ENCODE results near the gene SACM1L. TPM values are rescaled to one million over a fixed set of nuclear protein-coding genes. Genes with fewer than 3 reads are reported as not detected.

Gene SACM1L
- total and polyA plus RNA-seq, 2 of the 13 experiments (the other 11 are each of a cell fraction or from before 2014, with no cell fraction given) = 15.1 to 27.8 TPM

DNA sequence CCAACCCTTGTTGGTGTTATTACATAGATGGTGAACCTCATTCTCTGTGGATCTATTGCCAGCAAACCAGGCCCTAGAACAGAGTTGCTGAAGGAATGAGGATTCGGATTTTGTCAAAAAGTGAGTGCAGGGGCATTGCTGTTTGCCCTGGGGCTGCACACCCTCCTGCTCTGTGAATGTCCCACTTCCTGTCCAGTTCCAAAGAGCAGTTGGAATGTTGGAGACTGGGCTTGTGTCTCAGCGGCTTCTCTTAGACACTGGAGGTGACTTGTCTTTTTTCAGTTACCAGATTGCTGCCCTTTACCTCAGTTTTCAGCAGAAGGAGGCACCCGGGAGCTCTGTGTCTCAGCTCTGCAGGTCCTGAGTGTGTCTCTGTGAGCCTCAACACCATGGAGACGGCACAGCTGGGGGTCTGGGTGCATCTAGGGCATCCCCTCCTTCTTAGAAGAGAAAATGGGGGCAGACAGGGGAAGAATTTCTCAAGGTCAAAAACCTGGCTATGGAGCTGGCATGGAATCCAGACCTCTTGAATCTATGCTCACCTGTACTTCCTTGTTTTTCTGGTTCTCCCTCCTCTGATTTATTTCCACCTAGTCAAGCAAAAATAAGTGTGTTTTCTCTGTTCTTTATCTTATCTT, 48.4 kb upstream of the SACM1L start (continued):
- no peak for TF ChIP-seq ZSCAN29 (CRISPR knock-in tag; conservative IDR thresholded peaks at IDR 0.05)
- TF ChIP-seq ZBTB20 (CRISPR knock-in tag; IDR thresholded peaks at IDR 0.05; ENCODE audit: borderline replicate concordance, low read depth) = no peak
- no peak for TF ChIP-seq ZFP90 (CRISPR knock-in tag; IDR thresholded peaks at IDR 0.05; ENCODE audit: borderline replicate concordance)
- no peak for TF ChIP-seq ZNF441 (CRISPR knock-in tag; IDR thresholded peaks at IDR 0.05; ENCODE audit: borderline replicate concordance)

GRCh38 chr3:45641756-45642155, 47.4 kb upstream of the SACM1L start:
- H3K27me3 ChIP-seq (ENCODE audit: control insufficient read depth in 1 of 2, insufficient read depth in 2 of 2, low read length in 2 of 2) = no peaks in the 10 kb centered on the region
- H3K27ac ChIP-seq (ENCODE audit: extremely low read length, insufficient read depth, low read length) = no peak overlapping the region
- H3K9me3 ChIP-seq (ENCODE audit: low read length) = no peaks in the 10 kb centered on the region
- H2AFZ ChIP-seq (ENCODE audit: low read length) = no peak overlapping the region
- intact Hi-C loops (cut with micrococcal nuclease; ENCODE audit: unreplicated experiment) (loop anchor here (1.0 kb wide), 1 partner anchor 46 kb away; no protein-coding TSS in a partner anchor), in situ Hi-C loops (cut with HindIII; ENCODE audit: extremely low pct_ligation_motif_present, low pct_unique_long_range_greater_than_20kb) (no loop called here)
- DNase-seq (ENCODE audit: low spot score) = no peak
- H4K20me1 ChIP-seq (ENCODE audit: insufficient read depth, low read length) = no peaks in the 10 kb centered on the region
- POLR2A ChIA-PET = interaction anchor here (0.8 kb wide), 1 partner anchor 46 kb away, joined by 3 read pairs; no protein-coding TSS in a partner anchor
- no peak for ATAC-seq
- WGBS (ENCODE audit: low lambda C conversion rate) = 94% methylated on average over 1 of the region's 2 CpGs
- H3K9ac ChIP-seq (ENCODE audit: insufficient read depth, low read depth, low read length) = no peak overlapping the region
- no peak overlapping the region for H3K4me2 ChIP-seq (ENCODE audit: low read depth, low read length)
- BruUV-seq (replicated peaks) = no TSS peak
- CTCF ChIA-PET (ENCODE audit: low intra/inter-chr PET ratio, low total read pairs) = no interaction called here
- H3K4me1 ChIP-seq (ENCODE audit: insufficient read depth, low read length) = peaks cover 93% of the 10 kb centered on the region
- FAIRE-seq = no peak
- H3K4me3 ChIP-seq (replicated peaks in 1 of 3; ENCODE audit: insufficient read depth in 1 of 3, low read depth in 2 of 3, low read length in 3 of 3) = no peak overlapping the region
- peaks cover 32% of the 10 kb centered on the region for H3K79me2 ChIP-seq (ENCODE audit: insufficient read depth, low read length)
- peaks cover 2 to 9% of the 10 kb centered on the region in 2 experiments; a peak in 2 of 5 replicates for H3K36me3 ChIP-seq (replicated peaks in 1 of 2; ENCODE audit: control insufficient read depth in 1 of 2, insufficient read depth in 2 of 2, low read length in 2 of 2)
- no peak for TF ChIP-seq ZBTB40 (IDR thresholded peaks at IDR 0.05)
- no peak for TF ChIP-seq ZBTB40 (CRISPR knock-in tag; IDR thresholded peaks at IDR 0.05)
- TF ChIP-seq, protein P1, sequence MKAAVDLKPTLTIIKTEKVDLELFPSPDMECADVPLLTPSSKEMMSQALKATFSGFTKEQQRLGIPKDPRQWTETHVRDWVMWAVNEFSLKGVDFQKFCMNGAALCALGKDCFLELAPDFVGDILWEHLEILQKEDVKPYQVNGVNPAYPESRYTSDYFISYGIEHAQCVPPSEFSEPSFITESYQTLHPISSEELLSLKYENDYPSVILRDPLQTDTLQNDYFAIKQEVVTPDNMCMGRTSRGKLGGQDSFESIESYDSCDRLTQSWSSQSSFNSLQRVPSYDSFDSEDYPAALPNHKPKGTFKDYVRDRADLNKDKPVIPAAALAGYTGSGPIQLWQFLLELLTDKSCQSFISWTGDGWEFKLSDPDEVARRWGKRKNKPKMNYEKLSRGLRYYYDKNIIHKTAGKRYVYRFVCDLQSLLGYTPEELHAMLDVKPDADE (CRISPR knock-in tag; IDR thresholded peaks at IDR 0.05) = no peak
- no peak for TF ChIP-seq TGIF2 (CRISPR knock-in tag; IDR thresholded peaks at IDR 0.05)
- TF ChIP-seq PITX1 (CRISPR knock-in tag; IDR thresholded peaks at IDR 0.05) = no peak
- TF ChIP-seq KLF16 (CRISPR knock-in tag; IDR thresholded peaks at IDR 0.05) = no peak
- TF ChIP-seq NFE2 (CRISPR knock-in tag; IDR thresholded peaks at IDR 0.05) = no peak
- TF ChIP-seq HMG20B (CRISPR knock-in tag; conservative IDR thresholded peaks at IDR 0.05) = no peak
- no peak for TF ChIP-seq ZFP41 (CRISPR knock-in tag; IDR thresholded peaks at IDR 0.05; ENCODE audit: borderline replicate concordance)
- no peak for TF ChIP-seq SP1 (IDR thresholded peaks at IDR 0.05)
- no peak for TF ChIP-seq SP1 (CRISPR knock-in tag; IDR thresholded peaks at IDR 0.05)
